ENCODE results near the gene ZNF470.
A peak's percentile ranks its signal among the peaks of the same experiment; 100 is the strongest.

The ZNF470 gene

GRCh38 chr19:56567274-56568120 is at the start of gene ZNF470:
TSS of gene ZNF470 (plus strand) at chr19:56567468. CDS start at chr19:56570312, 2,844 bp downstream.
- peak; percentile 80 for DNase-seq (ENCODE audit: low read depth)

GRCh38 chr19:56525214-56525860 is 41.9 kb upstream of the ZNF470 start:
- DNase-seq (ENCODE audit: low read depth), result no peak

DNA sequence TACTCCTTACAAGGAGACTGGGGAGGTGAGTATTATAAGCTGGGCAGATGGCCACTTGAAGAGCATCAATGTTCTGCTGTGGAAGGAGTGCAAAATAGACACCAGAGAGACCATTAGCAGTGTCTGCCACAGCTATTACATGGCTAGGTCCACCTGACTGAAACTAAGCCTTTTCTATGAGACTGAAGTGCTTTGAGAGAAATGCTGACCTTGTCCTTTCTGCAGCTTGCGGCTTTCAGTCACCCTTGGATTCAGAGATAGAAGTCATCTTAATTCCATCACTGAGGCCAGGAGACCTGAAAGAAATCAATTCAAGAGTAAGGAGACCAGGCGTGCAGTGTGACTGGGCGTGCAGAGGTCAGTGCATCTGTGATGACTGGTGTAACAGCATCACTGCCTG is 29.8 kb upstream of the ZNF470 start:
- DNase-seq (ENCODE audit: low read depth), result no peak

- DNase-seq (ENCODE audit: low read depth), result peak; percentile 83
Observed at GRCh38 chr19:56538254-56538760, 29.0 kb upstream of the ZNF470 start.

DNA sequence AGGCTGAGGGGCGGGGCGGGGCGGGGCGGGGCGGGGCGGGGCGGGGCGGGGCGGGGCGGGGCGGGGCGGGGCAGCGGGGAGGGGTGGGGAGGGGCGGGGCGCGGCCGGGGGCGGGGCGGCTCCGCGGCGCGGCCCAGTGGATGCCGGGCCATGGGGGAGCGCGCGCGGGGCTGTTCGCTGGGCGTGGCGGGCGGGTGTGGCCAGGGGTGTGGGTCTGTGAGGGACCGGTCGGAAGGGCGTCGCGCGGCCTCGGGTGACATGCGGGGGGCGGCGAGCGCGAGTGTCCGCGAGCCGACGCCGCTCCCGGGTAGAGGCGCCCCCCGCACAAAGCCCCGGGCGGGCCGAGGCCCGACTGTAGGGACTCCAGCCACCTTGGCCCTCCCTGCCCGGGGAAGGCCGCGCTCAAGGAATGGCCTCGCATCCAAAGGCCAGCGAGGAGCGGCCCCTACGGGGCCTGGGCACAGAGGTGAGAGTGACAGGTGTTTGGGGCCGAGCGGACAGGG is 28.5 kb upstream of the ZNF470 start, which contains the start of gene ZFP28:
ZFP28 (plus strand) TSS at position 188 of the 503 bp plus-strand sequence; CDS start at position 259, 71 bp downstream.
- DNase-seq (ENCODE audit: low read depth), result no peak

GRCh38 chr19:56543776-56544175 is 23.5 kb upstream of the ZNF470 start:
- DNase-seq (ENCODE audit: low read depth), result no peak

DNA sequence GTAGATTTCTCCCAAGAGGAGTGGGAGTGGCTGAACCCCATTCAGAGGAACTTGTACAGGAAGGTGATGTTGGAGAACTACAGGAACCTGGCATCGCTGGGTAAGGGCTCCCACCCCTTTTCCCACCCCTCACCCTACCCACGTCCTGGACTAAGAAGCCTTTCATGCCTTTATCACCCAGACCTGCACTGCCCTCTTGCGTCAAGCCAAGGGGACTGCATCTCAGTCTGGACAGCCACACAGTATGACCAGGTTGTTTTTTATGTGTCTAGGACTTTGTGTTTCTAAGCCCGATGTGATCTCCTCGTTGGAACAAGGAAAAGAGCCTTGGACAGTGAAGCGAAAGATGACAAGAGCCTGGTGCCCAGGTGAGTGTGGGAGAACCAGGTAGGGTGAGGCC is 19.7 kb upstream of the ZNF470 start:
- DNase-seq (ENCODE audit: low read depth), result no peak

DNA sequence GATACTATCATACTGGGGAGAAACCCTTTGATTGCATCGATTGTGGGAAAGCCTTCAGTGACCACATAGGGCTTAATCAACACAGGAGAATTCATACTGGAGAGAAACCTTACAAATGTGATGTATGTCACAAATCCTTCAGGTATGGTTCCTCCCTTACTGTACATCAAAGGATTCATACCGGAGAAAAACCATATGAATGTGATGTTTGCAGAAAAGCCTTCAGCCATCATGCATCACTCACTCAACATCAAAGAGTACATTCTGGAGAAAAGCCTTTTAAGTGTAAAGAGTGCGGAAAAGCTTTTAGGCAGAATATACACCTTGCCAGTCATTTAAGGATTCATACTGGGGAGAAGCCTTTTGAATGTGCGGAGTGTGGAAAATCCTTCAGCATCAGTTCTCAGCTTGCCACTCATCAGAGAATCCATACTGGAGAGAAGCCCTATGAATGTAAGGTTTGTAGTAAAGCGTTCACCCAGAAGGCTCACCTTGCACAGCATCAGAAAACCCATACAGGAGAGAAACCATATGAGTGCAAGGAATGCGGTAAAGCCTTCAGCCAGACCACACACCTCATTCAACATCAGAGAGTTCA is 12.9 kb upstream of the ZNF470 start:
- no peak for DNase-seq (ENCODE audit: low read depth)

DNA sequence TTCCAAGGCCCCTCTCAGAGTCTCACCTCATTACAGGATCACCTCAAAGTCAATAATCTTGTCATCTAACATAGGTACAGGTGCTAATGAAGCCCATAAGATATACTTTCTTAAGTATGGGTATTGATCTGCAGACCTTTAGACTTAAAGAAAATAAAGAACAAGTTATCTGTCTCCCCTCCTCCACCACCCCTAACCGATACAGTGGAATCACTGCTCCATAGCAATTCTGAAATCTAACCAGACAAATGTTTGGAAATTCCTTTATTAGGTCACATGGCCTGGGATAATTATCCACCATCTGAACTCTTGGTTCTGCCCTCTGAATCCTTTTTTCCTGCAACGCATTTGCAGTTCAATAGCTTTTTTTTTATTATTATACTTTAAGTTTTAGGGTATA is 4.5 kb upstream of the ZNF470 start:
- DNase-seq (ENCODE audit: low read depth), result no peak

DNA sequence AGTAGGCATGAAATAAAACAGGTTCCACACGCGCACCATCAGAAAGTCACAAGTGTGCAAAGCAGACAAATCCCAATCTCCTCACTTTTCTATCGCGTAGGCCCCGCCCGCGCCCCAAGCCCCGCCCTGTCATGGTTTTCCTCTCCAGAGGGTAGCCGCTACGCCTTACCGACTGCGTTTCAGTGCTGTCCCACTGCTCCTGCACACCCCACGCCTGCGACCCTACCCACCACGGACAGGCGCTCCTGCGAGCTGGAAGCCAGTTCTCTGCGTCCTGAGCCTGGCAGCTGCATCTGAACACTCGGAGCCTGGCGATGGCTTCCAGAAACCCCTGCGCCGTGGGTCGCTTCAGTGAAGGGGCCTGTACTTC is 379 bp upstream of the ZNF470 start:
- peak; percentile 1 for DNase-seq (ENCODE audit: low read depth)

DNA sequence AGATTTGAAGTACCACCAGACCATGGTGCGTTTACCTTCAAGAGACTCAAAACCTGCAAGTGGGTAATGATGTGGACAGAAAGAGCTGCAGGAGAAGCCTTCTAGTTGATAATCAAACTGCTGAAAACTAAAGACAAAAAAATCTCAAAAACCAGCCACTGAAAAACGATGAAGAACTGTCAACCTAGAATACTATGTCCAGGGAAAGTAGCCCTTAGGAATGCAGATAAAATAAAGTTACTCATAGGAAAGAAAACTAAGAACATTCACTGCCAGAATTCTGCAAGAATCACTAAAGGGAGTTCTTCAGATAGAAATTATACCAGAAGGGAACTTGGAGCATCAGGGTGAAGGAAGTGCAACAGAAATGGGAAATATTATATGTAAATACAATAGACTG is 5.3 kb downstream of the ZNF470 start:
- DNase-seq (ENCODE audit: low read depth), result no peak

GRCh38 chr19:56573914-56574313 is 6.6 kb downstream of the ZNF470 start:
- no peak for DNase-seq (ENCODE audit: low read depth)

DNA sequence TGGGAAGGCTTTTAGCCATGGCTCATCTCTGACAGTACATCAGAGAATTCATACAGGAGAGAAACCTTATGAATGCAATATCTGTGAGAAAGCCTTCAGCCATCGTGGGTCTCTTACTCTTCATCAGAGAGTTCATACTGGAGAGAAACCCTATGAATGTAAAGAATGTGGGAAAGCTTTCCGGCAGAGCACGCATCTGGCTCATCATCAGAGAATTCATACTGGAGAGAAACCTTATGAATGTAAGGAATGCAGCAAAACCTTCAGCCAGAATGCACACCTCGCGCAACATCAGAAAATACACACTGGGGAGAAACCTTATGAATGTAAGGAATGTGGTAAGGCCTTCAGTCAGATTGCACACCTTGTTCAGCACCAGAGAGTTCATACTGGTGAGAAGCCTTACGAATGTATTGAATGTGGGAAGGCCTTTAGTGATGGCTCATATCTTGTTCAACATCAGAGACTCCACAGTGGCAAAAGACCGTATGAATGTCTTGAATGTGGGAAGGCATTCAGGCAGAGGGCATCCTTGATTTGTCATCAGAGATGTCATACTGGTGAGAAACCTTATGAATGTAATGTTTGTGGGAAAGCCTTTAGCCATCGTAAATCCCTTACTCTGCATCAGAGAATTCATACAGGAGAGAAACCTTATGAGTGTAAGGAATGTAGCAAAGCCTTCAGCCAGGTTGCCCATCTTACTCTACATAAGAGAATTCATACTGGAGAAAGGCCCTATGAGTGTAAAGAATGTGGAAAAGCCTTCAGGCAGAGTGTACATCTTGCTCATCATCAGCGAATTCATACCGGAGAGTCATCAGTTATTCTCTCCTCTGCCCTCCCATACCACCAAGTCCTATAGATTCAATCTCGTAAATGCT is 10.7 kb downstream of the ZNF470 start:
- no peak for DNase-seq (ENCODE audit: low read depth)

DNA sequence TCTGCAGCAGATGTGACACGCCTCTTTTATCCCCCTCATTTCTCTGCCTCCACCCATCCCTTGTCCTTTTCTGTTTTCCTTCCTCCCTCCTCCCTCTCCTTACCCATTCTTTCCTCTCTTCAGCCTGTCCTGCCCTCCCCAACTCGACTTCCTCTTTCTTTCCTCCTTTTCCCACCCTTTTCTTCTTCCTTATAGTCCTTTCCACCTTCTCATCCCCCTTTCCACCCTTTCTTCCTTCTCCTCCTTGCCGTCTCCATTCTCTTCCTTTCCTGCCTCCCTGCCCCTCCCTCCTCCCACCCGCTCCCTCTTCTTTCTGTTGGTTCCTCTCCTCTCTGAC is 27.1 kb downstream of the ZNF470 start:
- no peak for DNase-seq (ENCODE audit: low read depth)

GRCh38 chr19:56594783-56595547 is 27.7 kb downstream of the ZNF470 start, which contains the start of gene ZNF71:
TSS of gene ZNF71 (plus strand) at chr19:56595302. CDS start at chr19:56601559, 6,257 bp downstream.
- peak; percentile 77 for DNase-seq (ENCODE audit: low read depth)

- no peak for DNase-seq (ENCODE audit: low read depth)
Observed at GRCh38 chr19:56595548-56595899, 28.3 kb downstream of the ZNF470 start.

- DNase-seq (ENCODE audit: low read depth), result no peak
Observed at GRCh38 chr19:56596676-56597075, 29.4 kb downstream of the ZNF470 start.

- DNase-seq (ENCODE audit: low read depth), result no peak
Observed at GRCh38 chr19:56597696-56598095, 30.4 kb downstream of the ZNF470 start.

DNA sequence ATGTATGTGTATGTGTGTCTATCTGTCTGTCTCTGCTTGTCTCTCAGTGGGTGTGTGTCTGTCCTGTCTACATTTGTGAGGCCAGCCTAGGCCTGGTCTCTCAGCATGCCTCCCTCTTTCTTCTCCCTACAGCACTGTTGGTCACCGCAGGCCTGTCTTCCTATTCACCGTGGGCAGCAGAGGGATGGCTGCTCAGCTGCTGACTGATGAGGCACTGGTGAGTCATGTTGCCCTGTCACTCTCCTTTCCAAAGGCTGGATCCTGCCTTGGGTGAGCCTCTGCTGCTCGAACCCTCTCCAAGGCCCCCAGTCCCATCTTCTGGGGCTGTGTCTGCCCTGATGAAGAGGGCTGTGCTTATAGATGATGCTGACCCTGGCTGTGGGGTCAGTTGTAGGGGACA is 34.1 kb downstream of the ZNF470 start:
- no peak for DNase-seq (ENCODE audit: low read depth)

DNA sequence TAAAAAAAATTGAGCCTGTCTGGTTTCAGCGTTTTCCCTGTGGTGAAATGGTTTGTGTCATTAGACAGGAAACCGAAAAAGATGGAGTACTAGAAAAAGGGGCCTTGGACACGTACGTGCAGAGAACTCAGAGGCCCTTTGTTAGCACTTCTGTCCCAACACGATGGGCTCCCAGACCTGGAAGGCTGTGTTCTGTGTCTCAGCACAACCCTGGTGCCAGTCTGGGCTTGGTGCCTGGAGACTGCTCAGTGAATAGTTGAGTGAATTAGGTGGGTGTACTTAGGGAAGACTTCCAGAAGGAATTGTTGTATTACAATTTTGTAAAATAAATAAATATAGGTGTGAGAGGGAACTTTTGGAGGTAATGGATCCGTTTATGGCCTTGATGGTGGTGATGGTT is 36.6 kb downstream of the ZNF470 start:
- no peak for DNase-seq (ENCODE audit: low read depth)
